ENCODE results near the gene DPH1.

GRCh38 chr17:2028737-2029136 lies 1.2 kb upstream of the DPH1 start:
- no peak for TF ChIP-seq CTCF (IDR thresholded peaks at IDR 0.05)
- no peak for TF ChIP-seq POLR2A (IDR thresholded peaks at IDR 0.05)

Data from vagina (tissue), 2 donors.